ENCODE results near the gene COL4A4.

COL4A4 gene

GRCh38 chr2:226971084-226971483, 192.9 kb downstream of the COL4A4 start:
- H2AFZ ChIP-seq (ENCODE audit: low read depth, low read length), result no peak overlapping the region
- no peak for TF ChIP-seq EZH2 (IDR thresholded peaks at IDR 0.05; ENCODE audit: borderline replicate concordance, low read depth, low read length, severe bottlenecking)
- TF ChIP-seq CTCF (IDR thresholded peaks at IDR 0.05; ENCODE audit: borderline replicate concordance, extremely low read depth, low read length, poor library complexity, severe bottlenecking), result no peak
- DNase-seq, result no peak
- peaks cover 27% of the 10 kb centered on the region for H3K4me1 ChIP-seq (ENCODE audit: insufficient read depth, low read length)
- no peaks in the 10 kb centered on the region for H4K20me1 ChIP-seq (ENCODE audit: insufficient read depth, low read length)
- H3K27me3 ChIP-seq (ENCODE audit: insufficient read depth, low read length, poor library complexity), result no peaks in the 10 kb centered on the region
- no peak overlapping the region for H3K9ac ChIP-seq (ENCODE audit: low read depth, low read length)
- no peaks in the 10 kb centered on the region; the same call in 1 of the 2 replicates for H3K36me3 ChIP-seq (ENCODE audit: insufficient read depth, low read length)
- H3K4me3 ChIP-seq (ENCODE audit: low read depth in 1 of 2, low read length in 2 of 2), result no peak overlapping the region
- peaks cover 1% of the 10 kb centered on the region for H3K9me3 ChIP-seq (ENCODE audit: insufficient read depth, low read length, severe bottlenecking)
- no peaks in the 10 kb centered on the region for H3K79me2 ChIP-seq (ENCODE audit: insufficient read depth, low read length)
- H3K4me2 ChIP-seq (ENCODE audit: insufficient read depth, low read length), result no peak overlapping the region
- no peak overlapping the region for H3K27ac ChIP-seq (ENCODE audit: low read length)
- ATAC-seq (ENCODE audit: insufficient read depth, low read depth), result no peak

GRCh38 chr2:226970362-226970761, 193.6 kb downstream of the COL4A4 start:
- H4K20me1 ChIP-seq (ENCODE audit: insufficient read depth, low read length), result no peaks in the 10 kb centered on the region
- no peak overlapping the region for H3K27ac ChIP-seq (ENCODE audit: low read length)
- peaks cover 2% of the 10 kb centered on the region for H3K9me3 ChIP-seq (ENCODE audit: insufficient read depth, low read length, severe bottlenecking)
- ATAC-seq (ENCODE audit: insufficient read depth, low read depth) (peak; percentile 36; the same call in 2 of the 3 replicates), DNase-seq (peak; percentile 31)
- no peak overlapping the region for H2AFZ ChIP-seq (ENCODE audit: low read depth, low read length)
- H3K79me2 ChIP-seq (ENCODE audit: insufficient read depth, low read length), result no peaks in the 10 kb centered on the region
- TF ChIP-seq CTCF (IDR thresholded peaks at IDR 0.05; ENCODE audit: borderline replicate concordance, extremely low read depth, low read length, poor library complexity, severe bottlenecking) (no peak), EZH2 (IDR thresholded peaks at IDR 0.05; ENCODE audit: borderline replicate concordance, low read depth, low read length, severe bottlenecking) (no peak)
- H3K36me3 ChIP-seq (ENCODE audit: insufficient read depth, low read length), result no peaks in the 10 kb centered on the region; the same call in 1 of the 2 replicates
- H3K4me1 ChIP-seq (ENCODE audit: insufficient read depth, low read length), result peaks cover 27% of the 10 kb centered on the region
- H3K9ac ChIP-seq (ENCODE audit: low read depth, low read length), result no peak overlapping the region
- no peak overlapping the region for H3K4me3 ChIP-seq (ENCODE audit: low read depth in 1 of 2, low read length in 2 of 2)
- no peak overlapping the region for H3K4me2 ChIP-seq (ENCODE audit: insufficient read depth, low read length)
- no peaks in the 10 kb centered on the region for H3K27me3 ChIP-seq (ENCODE audit: insufficient read depth, low read length, poor library complexity)

- Histone ChIP-seq H3K79me2 (ENCODE audit: insufficient read depth, low read length) (no peaks in the 10 kb centered on the region), H3K9me3 (ENCODE audit: insufficient read depth, low read length, severe bottlenecking) (peaks cover 2% of the 10 kb centered on the region), H3K27me3 (ENCODE audit: insufficient read depth, low read length, poor library complexity) (no peaks in the 10 kb centered on the region), H3K4me2 (ENCODE audit: insufficient read depth, low read length) (no peak overlapping the region), H3K27ac (ENCODE audit: low read length) (no peak overlapping the region), H3K36me3 (ENCODE audit: insufficient read depth, low read length) (no peaks in the 10 kb centered on the region; the same call in 1 of the 2 replicates), H3K4me3 (ENCODE audit: low read depth in 1 of 2, low read length in 2 of 2) (no peak overlapping the region), H3K4me1 (ENCODE audit: insufficient read depth, low read length) (peaks cover 24% of the 10 kb centered on the region), H2AFZ (ENCODE audit: low read depth, low read length) (no peak overlapping the region), H4K20me1 (ENCODE audit: insufficient read depth, low read length) (no peaks in the 10 kb centered on the region), H3K9ac (ENCODE audit: low read depth, low read length) (no peak overlapping the region)
- DNase-seq (no peak), ATAC-seq (ENCODE audit: insufficient read depth, low read depth) (no peak)
- TF ChIP-seq EZH2 (IDR thresholded peaks at IDR 0.05; ENCODE audit: borderline replicate concordance, low read depth, low read length, severe bottlenecking), result no peak
- TF ChIP-seq CTCF (IDR thresholded peaks at IDR 0.05; ENCODE audit: borderline replicate concordance, extremely low read depth, low read length, poor library complexity, severe bottlenecking), result no peak
These were observed 194.5 kb downstream of the COL4A4 start for GRCh38 chr2:226969417-226970080.

Measured in DND-41 (cell line).